ENCODE data around the gene NDEL1.

DNA sequence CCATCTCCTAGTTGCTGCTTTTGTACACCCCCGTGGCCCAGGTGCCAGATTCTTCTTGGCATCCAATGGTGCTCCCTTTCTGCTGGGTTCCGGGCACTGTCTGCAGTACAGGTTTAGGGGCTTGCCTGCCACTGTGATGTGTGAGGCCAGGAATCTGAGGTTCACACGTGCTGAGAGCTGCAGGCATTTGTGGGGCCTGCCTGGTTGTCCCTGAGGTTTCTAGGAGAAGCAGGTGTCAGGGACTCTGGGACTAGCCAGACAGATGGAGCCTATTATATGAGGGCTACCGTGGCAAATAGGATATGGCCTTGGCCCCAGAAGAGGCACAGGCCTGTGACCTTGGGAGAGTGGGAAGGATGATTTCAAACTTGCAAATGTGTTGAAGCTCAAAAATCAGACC lies 29.3 kb downstream of the NDEL1 start:
- no peak for TF ChIP-seq PTBP1 (IDR thresholded peaks at IDR 0.05; ENCODE audit: low read depth, low read length)
- TF ChIP-seq, protein P1, sequence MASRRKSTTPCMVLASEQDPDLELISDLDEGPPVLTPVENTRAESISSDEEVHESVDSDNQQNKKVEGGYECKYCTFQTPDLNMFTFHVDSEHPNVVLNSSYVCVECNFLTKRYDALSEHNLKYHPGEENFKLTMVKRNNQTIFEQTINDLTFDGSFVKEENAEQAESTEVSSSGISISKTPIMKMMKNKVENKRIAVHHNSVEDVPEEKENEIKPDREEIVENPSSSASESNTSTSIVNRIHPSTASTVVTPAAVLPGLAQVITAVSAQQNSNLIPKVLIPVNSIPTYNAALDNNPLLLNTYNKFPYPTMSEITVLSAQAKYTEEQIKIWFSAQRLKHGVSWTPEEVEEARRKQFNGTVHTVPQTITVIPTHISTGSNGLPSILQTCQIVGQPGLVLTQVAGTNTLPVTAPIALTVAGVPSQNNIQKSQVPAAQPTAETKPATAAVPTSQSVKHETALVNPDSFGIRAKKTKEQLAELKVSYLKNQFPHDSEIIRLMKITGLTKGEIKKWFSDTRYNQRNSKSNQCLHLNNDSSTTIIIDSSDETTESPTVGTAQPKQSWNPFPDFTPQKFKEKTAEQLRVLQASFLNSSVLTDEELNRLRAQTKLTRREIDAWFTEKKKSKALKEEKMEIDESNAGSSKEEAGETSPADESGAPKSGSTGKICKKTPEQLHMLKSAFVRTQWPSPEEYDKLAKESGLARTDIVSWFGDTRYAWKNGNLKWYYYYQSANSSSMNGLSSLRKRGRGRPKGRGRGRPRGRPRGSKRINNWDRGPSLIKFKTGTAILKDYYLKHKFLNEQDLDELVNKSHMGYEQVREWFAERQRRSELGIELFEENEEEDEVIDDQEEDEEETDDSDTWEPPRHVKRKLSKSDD (conservative IDR thresholded peaks at IDR 0.05; ENCODE audit: low read length): no peak
- TF ChIP-seq SP2 (IDR thresholded peaks at IDR 0.05; ENCODE audit: extremely low read depth, low read depth, low read length, poor library complexity, severe bottlenecking): no peak
- TF ChIP-seq ZNF124 (CRISPR knock-in tag; IDR thresholded peaks at IDR 0.05): no peak
- TF ChIP-seq, protein P2, sequence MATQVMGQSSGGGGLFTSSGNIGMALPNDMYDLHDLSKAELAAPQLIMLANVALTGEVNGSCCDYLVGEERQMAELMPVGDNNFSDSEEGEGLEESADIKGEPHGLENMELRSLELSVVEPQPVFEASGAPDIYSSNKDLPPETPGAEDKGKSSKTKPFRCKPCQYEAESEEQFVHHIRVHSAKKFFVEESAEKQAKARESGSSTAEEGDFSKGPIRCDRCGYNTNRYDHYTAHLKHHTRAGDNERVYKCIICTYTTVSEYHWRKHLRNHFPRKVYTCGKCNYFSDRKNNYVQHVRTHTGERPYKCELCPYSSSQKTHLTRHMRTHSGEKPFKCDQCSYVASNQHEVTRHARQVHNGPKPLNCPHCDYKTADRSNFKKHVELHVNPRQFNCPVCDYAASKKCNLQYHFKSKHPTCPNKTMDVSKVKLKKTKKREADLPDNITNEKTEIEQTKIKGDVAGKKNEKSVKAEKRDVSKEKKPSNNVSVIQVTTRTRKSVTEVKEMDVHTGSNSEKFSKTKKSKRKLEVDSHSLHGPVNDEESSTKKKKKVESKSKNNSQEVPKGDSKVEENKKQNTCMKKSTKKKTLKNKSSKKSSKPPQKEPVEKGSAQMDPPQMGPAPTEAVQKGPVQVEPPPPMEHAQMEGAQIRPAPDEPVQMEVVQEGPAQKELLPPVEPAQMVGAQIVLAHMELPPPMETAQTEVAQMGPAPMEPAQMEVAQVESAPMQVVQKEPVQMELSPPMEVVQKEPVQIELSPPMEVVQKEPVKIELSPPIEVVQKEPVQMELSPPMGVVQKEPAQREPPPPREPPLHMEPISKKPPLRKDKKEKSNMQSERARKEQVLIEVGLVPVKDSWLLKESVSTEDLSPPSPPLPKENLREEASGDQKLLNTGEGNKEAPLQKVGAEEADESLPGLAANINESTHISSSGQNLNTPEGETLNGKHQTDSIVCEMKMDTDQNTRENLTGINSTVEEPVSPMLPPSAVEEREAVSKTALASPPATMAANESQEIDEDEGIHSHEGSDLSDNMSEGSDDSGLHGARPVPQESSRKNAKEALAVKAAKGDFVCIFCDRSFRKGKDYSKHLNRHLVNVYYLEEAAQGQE (IDR thresholded peaks at IDR 0.05; ENCODE audit: borderline replicate concordance): no peak
- TF ChIP-seq, protein P2 (CRISPR knock-in tag; IDR thresholded peaks at IDR 0.05; ENCODE audit: low read depth): no peak
- no peak for TF ChIP-seq ZBTB9 (CRISPR knock-in tag; IDR thresholded peaks at IDR 0.05)
- TF ChIP-seq, protein P3, sequence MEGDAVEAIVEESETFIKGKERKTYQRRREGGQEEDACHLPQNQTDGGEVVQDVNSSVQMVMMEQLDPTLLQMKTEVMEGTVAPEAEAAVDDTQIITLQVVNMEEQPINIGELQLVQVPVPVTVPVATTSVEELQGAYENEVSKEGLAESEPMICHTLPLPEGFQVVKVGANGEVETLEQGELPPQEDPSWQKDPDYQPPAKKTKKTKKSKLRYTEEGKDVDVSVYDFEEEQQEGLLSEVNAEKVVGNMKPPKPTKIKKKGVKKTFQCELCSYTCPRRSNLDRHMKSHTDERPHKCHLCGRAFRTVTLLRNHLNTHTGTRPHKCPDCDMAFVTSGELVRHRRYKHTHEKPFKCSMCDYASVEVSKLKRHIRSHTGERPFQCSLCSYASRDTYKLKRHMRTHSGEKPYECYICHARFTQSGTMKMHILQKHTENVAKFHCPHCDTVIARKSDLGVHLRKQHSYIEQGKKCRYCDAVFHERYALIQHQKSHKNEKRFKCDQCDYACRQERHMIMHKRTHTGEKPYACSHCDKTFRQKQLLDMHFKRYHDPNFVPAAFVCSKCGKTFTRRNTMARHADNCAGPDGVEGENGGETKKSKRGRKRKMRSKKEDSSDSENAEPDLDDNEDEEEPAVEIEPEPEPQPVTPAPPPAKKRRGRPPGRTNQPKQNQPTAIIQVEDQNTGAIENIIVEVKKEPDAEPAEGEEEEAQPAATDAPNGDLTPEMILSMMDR (IDR thresholded peaks at IDR 0.05 in 2 of 3, conservative IDR thresholded peaks at IDR 0.05 in 1 of 3; ENCODE audit: insufficient read depth in 2 of 3, low read depth in 1 of 3, low read length in 3 of 3): no peak
- TF ChIP-seq ZBTB1 (CRISPR knock-in tag; IDR thresholded peaks at IDR 0.05; ENCODE audit: borderline replicate concordance, low read depth): no peak
- no peak for TF ChIP-seq CEBPZ (IDR thresholded peaks at IDR 0.05; ENCODE audit: borderline replicate concordance, low read depth, low read length)
- no peak for TF ChIP-seq MYBL2 (IDR thresholded peaks at IDR 0.05; ENCODE audit: low read depth)
- no peak for TF ChIP-seq MYBL2 (CRISPR knock-in tag; IDR thresholded peaks at IDR 0.05; ENCODE audit: borderline replicate concordance)
- no peak for TF ChIP-seq MYC (IDR thresholded peaks at IDR 0.05; ENCODE audit: low read depth, low read length)
- no peak for TF ChIP-seq MYC (CRISPR knock-in tag; IDR thresholded peaks at IDR 0.05; ENCODE audit: borderline replicate concordance, low read depth)
- TF ChIP-seq MEF2D (tag; conservative IDR thresholded peaks at IDR 0.05; ENCODE audit: low read depth): no peak
- TF ChIP-seq KDM5B (IDR thresholded peaks at IDR 0.05; ENCODE audit: insufficient replicate concordance, low read depth, low read length): no peak
- TF ChIP-seq ZBTB7A (IDR thresholded peaks at IDR 0.05; ENCODE audit: borderline replicate concordance, control insufficient read depth, low read depth, low read length): no peak

Data from K562 (cell line).